Amniotic epithelial cell (primary cell): ENCODE data around the gene PLCB2.

Source experiments
- DNase-seq: peaks from one replicate; pipeline ENCODE4 v3.0.0-alpha.2; 2010; ENCODE audit warnings: low read depth

PLCB2 gene

GRCh38 chr15:40285151-40285550, 22.6 kb downstream of the PLCB2 start:
- peak; percentile 22 for DNase-seq

- DNase-seq = no peak
These were observed 24.0 kb downstream of the PLCB2 start for GRCh38 chr15:40283615-40284300.

GRCh38 chr15:40282869-40283614, 24.7 kb downstream of the PLCB2 start, which contains the start of gene ANKRD63:
TSS of gene ANKRD63 (minus strand) at chr15:40283064. CDS start at chr15:40282586, 478 bp downstream.
- no peak for DNase-seq

GRCh38 chr15:40282147-40282868, 25.4 kb downstream of the PLCB2 start:
- DNase-seq = no peak

GRCh38 chr15:40281801-40282146, 26.0 kb downstream of the PLCB2 start:
- no peak for DNase-seq

GRCh38 chr15:40281057-40281800, 26.5 kb downstream of the PLCB2 start:
- DNase-seq = no peak

- DNase-seq = no peak
These were observed 27.3 kb downstream of the PLCB2 start for GRCh38 chr15:40280260-40281056.

- DNase-seq = no peak
These were observed 28.1 kb downstream of the PLCB2 start for GRCh38 chr15:40279437-40280141.

- no peak for DNase-seq
These were observed 29.7 kb downstream of the PLCB2 start for GRCh38 chr15:40278026-40278425.

GRCh38 chr15:40277471-40277870, 30.3 kb downstream of the PLCB2 start:
- DNase-seq = no peak

- no peak for DNase-seq
These were observed 30.8 kb downstream of the PLCB2 start for GRCh38 chr15:40276927-40277326.

GRCh38 chr15:40275954-40276353, 31.8 kb downstream of the PLCB2 start:
- DNase-seq = no peak

- no peak for DNase-seq
These were observed 32.2 kb downstream of the PLCB2 start for GRCh38 chr15:40275523-40275922.

- peak; percentile 69 for DNase-seq
These were observed 33.1 kb downstream of the PLCB2 start for GRCh38 chr15:40274350-40275274.

- DNase-seq = no peak
These were observed 34.3 kb downstream of the PLCB2 start for GRCh38 chr15:40273428-40273827.

- no peak for DNase-seq
These were observed 35.2 kb downstream of the PLCB2 start for GRCh38 chr15:40272485-40273056.

- DNase-seq = no peak
These were observed 35.9 kb downstream of the PLCB2 start for GRCh38 chr15:40271685-40272484.

- no peak for DNase-seq
These were observed 37.3 kb downstream of the PLCB2 start for GRCh38 chr15:40270246-40270995.
